ENCODE results near the gene CIROP. TPM values are rescaled to one million over a fixed set of nuclear protein-coding genes. Genes with fewer than 3 reads are reported as not detected.

CIROP gene
- total and polyA plus RNA-seq, 2 donors (not counting 1 experiment from before 2014, with no cell fraction given), result not detected

- H2AFZ ChIP-seq (ENCODE audit: insufficient read depth, low read depth, low read length, poor library complexity, severe bottlenecking), result no peak overlapping the region
- Mint-ChIP-seq H3K9me3 (ENCODE audit: insufficient read depth) (no peaks in the 10 kb centered on the region), H3K4me1 (peaks cover 34% of the 10 kb centered on the region), H3K27me3 (peaks cover 19% of the 10 kb centered on the region), H3K4me3 (no peak overlapping the region), H3K27ac (no peak overlapping the region)
- intact Hi-C loops (cut with micrococcal nuclease), result no loop called here
- no peak overlapping the region for H3K27ac ChIP-seq (ENCODE audit: low read length in 2 of 2)
- ChIA-PET CTCF (no interaction called here), POLR2A (no interaction called here)
- H4K20me1 ChIP-seq (ENCODE audit: control insufficient read depth, insufficient read depth, low read length, poor library complexity, severe bottlenecking), result no peaks in the 10 kb centered on the region
- TF ChIP-seq, protein P1, sequence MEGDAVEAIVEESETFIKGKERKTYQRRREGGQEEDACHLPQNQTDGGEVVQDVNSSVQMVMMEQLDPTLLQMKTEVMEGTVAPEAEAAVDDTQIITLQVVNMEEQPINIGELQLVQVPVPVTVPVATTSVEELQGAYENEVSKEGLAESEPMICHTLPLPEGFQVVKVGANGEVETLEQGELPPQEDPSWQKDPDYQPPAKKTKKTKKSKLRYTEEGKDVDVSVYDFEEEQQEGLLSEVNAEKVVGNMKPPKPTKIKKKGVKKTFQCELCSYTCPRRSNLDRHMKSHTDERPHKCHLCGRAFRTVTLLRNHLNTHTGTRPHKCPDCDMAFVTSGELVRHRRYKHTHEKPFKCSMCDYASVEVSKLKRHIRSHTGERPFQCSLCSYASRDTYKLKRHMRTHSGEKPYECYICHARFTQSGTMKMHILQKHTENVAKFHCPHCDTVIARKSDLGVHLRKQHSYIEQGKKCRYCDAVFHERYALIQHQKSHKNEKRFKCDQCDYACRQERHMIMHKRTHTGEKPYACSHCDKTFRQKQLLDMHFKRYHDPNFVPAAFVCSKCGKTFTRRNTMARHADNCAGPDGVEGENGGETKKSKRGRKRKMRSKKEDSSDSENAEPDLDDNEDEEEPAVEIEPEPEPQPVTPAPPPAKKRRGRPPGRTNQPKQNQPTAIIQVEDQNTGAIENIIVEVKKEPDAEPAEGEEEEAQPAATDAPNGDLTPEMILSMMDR (IDR thresholded peaks at IDR 0.05), result no peak
- no peak for TF ChIP-seq EZH2 (IDR thresholded peaks at IDR 0.05; ENCODE audit: borderline replicate concordance, insufficient read depth, low read depth, low read length, poor library complexity, severe bottlenecking)
- 98% methylated on average over 32 of the region's 32 CpGs for WGBS (ENCODE audit: insufficient coverage)
- peaks cover 32 to 35% of the 10 kb centered on the region in 2 donors for H3K4me1 ChIP-seq (ENCODE audit: control insufficient read depth in 2 of 2, insufficient read depth in 2 of 2, low read length in 2 of 2)
- no peaks in the 10 kb centered on the region for H3K79me2 ChIP-seq (ENCODE audit: control insufficient read depth, insufficient read depth, low read length)
- H3K4me2 ChIP-seq (replicated peaks; ENCODE audit: low read depth, low read length, poor library complexity, severe bottlenecking), result no peak overlapping the region
- peaks cover 0 to 18% (median 2%) of the 10 kb centered on the region in 4 experiments for H3K27me3 ChIP-seq (replicated peaks in 1 of 4; ENCODE audit: control extremely low read depth in 1 of 4, control insufficient read depth in 3 of 4, insufficient read depth in 4 of 4, low read length in 3 of 4)
- H3K9me3 ChIP-seq (ENCODE audit: control extremely low read depth in 1 of 3, control insufficient read depth in 2 of 3, insufficient read depth in 1 of 3, low read length in 2 of 3), result peaks cover 0 to 3% (median 0%) of the 10 kb centered on the region in 3 donors
- no peak overlapping the region for H3K9ac ChIP-seq (ENCODE audit: low read length)
- H3K4me3 ChIP-seq (ENCODE audit: control extremely low read depth in 1 of 5, extremely low read depth in 1 of 5, insufficient read depth in 1 of 5, low read depth in 2 of 5, low read length in 4 of 5), result no peak overlapping the region
- no peak for DNase-seq
- H3K36me3 ChIP-seq (replicated peaks in 1 of 2; ENCODE audit: control extremely low read depth in 1 of 2, control insufficient read depth in 1 of 2, extremely low read depth in 1 of 2, insufficient read depth in 2 of 2, low read length in 1 of 2), result no peaks in the 10 kb centered on the region
- ATAC-seq (ENCODE audit: low read depth), result no peak
Measured at GRCh38 chr14:23117371-23118020, 12.7 kb upstream of the CIROP start.

- intact Hi-C loops (cut with micrococcal nuclease), result no loop called here
- Histone ChIP-seq H3K4me3 (ENCODE audit: control extremely low read depth in 1 of 5, extremely low read depth in 1 of 5, insufficient read depth in 1 of 5, low read depth in 2 of 5, low read length in 4 of 5) (no peak overlapping the region), H3K9ac (ENCODE audit: low read length) (no peak overlapping the region), H3K4me1 (ENCODE audit: control insufficient read depth in 2 of 2, insufficient read depth in 2 of 2, low read length in 2 of 2) (peaks cover 21 to 23% of the 10 kb centered on the region in 2 donors), H3K4me2 (replicated peaks; ENCODE audit: low read depth, low read length, poor library complexity, severe bottlenecking) (no peak overlapping the region), H4K20me1 (ENCODE audit: control insufficient read depth, insufficient read depth, low read length, poor library complexity, severe bottlenecking) (no peaks in the 10 kb centered on the region), H2AFZ (ENCODE audit: insufficient read depth, low read depth, low read length, poor library complexity, severe bottlenecking) (no peak overlapping the region), H3K36me3 (replicated peaks in 1 of 2; ENCODE audit: control extremely low read depth in 1 of 2, control insufficient read depth in 1 of 2, extremely low read depth in 1 of 2, insufficient read depth in 2 of 2, low read length in 1 of 2) (no peaks in the 10 kb centered on the region), H3K27me3 (replicated peaks in 1 of 4; ENCODE audit: control extremely low read depth in 1 of 4, control insufficient read depth in 3 of 4, insufficient read depth in 4 of 4, low read length in 3 of 4) (peaks cover 0 to 24% (median 10%) of the 10 kb centered on the region in 4 experiments), H3K27ac (ENCODE audit: low read length in 2 of 2) (no peak overlapping the region), H3K79me2 (ENCODE audit: control insufficient read depth, insufficient read depth, low read length) (no peaks in the 10 kb centered on the region), H3K9me3 (ENCODE audit: control extremely low read depth in 1 of 3, control insufficient read depth in 2 of 3, insufficient read depth in 1 of 3, low read length in 2 of 3) (peaks cover 0 to 3% (median 0%) of the 10 kb centered on the region in 3 donors)
- H3K4me3 Mint-ChIP-seq, result no peak overlapping the region
- no peak overlapping the region for H3K27ac Mint-ChIP-seq
- H3K27me3 Mint-ChIP-seq, result peaks cover 19% of the 10 kb centered on the region
- WGBS (ENCODE audit: insufficient coverage), result 87% methylated on average over 3 of the region's 5 CpGs
- DNase-seq (no peak), ATAC-seq (ENCODE audit: low read depth) (no peak)
- ChIA-PET POLR2A (no interaction called here), CTCF (no interaction called here)
- no peaks in the 10 kb centered on the region for H3K9me3 Mint-ChIP-seq (ENCODE audit: insufficient read depth)
- peaks cover 21% of the 10 kb centered on the region for H3K4me1 Mint-ChIP-seq
- no peak for TF ChIP-seq EZH2 (IDR thresholded peaks at IDR 0.05; ENCODE audit: borderline replicate concordance, insufficient read depth, low read depth, low read length, poor library complexity, severe bottlenecking)
- TF ChIP-seq, protein P1 (IDR thresholded peaks at IDR 0.05), result no peak
Measured at GRCh38 chr14:23115918-23116317, 11.1 kb upstream of the CIROP start.
